HFF-Myc (cell line): Measurements from ENCODE around the gene EMC8.

Source experiments
- DNase-seq: peaks from one replicate; pipeline ENCODE4 v3.0.0-alpha.2; 2011; ENCODE audit warnings: low read depth; ENCODE audit errors: extremely low read depth
- H3K4me3 ChIP-seq: replicated peaks from 2 replicates; pipeline ENCODE4 v1.5.1; 2011; ENCODE audit warnings: low read depth, mild to moderate bottlenecking, control low read depth, low read length
- CTCF ChIP-seq: IDR thresholded peaks from 2 replicates; pipeline ENCODE4 v1.5.1; 2012; ENCODE audit warnings: mild to moderate bottlenecking, low read depth, low read length, control low read depth; ENCODE audit errors: missing control alignments

The EMC8 gene

GRCh38 chr16:85777583-85778310, 21.6 kb downstream of the EMC8 start:
- no peak for TF ChIP-seq CTCF
- no peak overlapping the region for H3K4me3 ChIP-seq
- DNase-seq: no peak

- no peak for TF ChIP-seq CTCF
- no peak overlapping the region for H3K4me3 ChIP-seq
- DNase-seq: no peak
Measured at GRCh38 chr16:85774811-85775210, 24.5 kb downstream of the EMC8 start.

- no peak for TF ChIP-seq CTCF
- DNase-seq: no peak
- no peak overlapping the region for H3K4me3 ChIP-seq
Measured at GRCh38 chr16:85774136-85774535, 25.2 kb downstream of the EMC8 start.

- no peak for TF ChIP-seq CTCF
- DNase-seq: no peak
- no peak overlapping the region for H3K4me3 ChIP-seq
Measured at GRCh38 chr16:85773044-85773443, 26.3 kb downstream of the EMC8 start.

GRCh38 chr16:85770741-85771140, 28.6 kb downstream of the EMC8 start:
- no peak for DNase-seq
- no peak for TF ChIP-seq CTCF
- H3K4me3 ChIP-seq: no peak overlapping the region

GRCh38 chr16:85768199-85768598, 31.1 kb downstream of the EMC8 start:
- no peak overlapping the region for H3K4me3 ChIP-seq
- TF ChIP-seq CTCF: no peak
- no peak for DNase-seq

GRCh38 chr16:85767531-85767930, 31.8 kb downstream of the EMC8 start:
- DNase-seq: no peak
- H3K4me3 ChIP-seq: no peak overlapping the region
- no peak for TF ChIP-seq CTCF
